ENCODE data around the gene SMCO2. TPM values are rescaled to one million over a fixed set of nuclear protein-coding genes. Genes with fewer than 3 reads are reported as not detected.

SMCO2 gene
- total and polyA plus RNA-seq, 9 of the 15 experiments (the other 6 are each of a cell fraction or from before 2014, with no cell fraction given) = not detected

- no peak for TF ChIP-seq ZBTB12 (CRISPR knock-in tag; IDR thresholded peaks at IDR 0.05)
- no peak for TF ChIP-seq GTF3C2 (IDR thresholded peaks at IDR 0.05; ENCODE audit: borderline replicate concordance, extremely low read depth, insufficient read length)
- no peak for TF ChIP-seq ZBTB5 (IDR thresholded peaks at IDR 0.05)
These were observed 21.7 kb downstream of the SMCO2 start (continued) for GRCh38 chr12:27468241-27468640.

GRCh38 chr12:27469176-27469736 is 22.7 kb downstream of the SMCO2 start:
- TF ChIP-seq HNRNPUL1 (IDR thresholded peaks at IDR 0.05; ENCODE audit: low read length) = no peak
- TF ChIP-seq TAF9B (IDR thresholded peaks at IDR 0.05; ENCODE audit: partially characterized antibody) = no peak
- TF ChIP-seq FIP1L1 (IDR thresholded peaks at IDR 0.05; ENCODE audit: low read depth, low read length, poor library complexity, severe bottlenecking) = no peak
- intact Hi-C loops (cut with micrococcal nuclease) = no loop called here

More at GRCh38 chr12:27469176-27469736, 22.7 kb downstream of the SMCO2 start:
- in situ Hi-C loops (cut with MboI) = no loop called here
- H3K4me2 ChIP-seq (ENCODE audit: insufficient read depth, low read length) = no peak overlapping the region
- H4K20me1 ChIP-seq (replicated peaks; ENCODE audit: control insufficient read depth, insufficient read depth, low read length) = no peaks in the 10 kb centered on the region
- DNase-seq (ENCODE audit: extremely low read depth in 1 of 4, low spot score in 3 of 4) = no peak
- H3K36me3 ChIP-seq (ENCODE audit: control insufficient read depth, insufficient read depth, low read length) = no peaks in the 10 kb centered on the region
- ATAC-seq = no peak
- H3K9me1 ChIP-seq (ENCODE audit: control insufficient read depth, insufficient read depth, low read length) = no peaks in the 10 kb centered on the region
- H3K27me3 ChIP-seq (ENCODE audit: control insufficient read depth in 2 of 2, insufficient read depth in 2 of 2, low read length in 2 of 2) = peaks cover 0 to under 1% of the 10 kb centered on the region in 2 experiments; a peak in 3 of 5 replicates
- ChIA-PET CTCF (ENCODE audit: low intra/inter-chr PET ratio) (no interaction called here), POLR2A (no interaction called here)
- no peak overlapping the region for H3K9ac ChIP-seq (ENCODE audit: insufficient read depth in 1 of 2, low read depth in 2 of 2, low read length in 2 of 2)
- no peak overlapping the region for H3K4me3 ChIP-seq
- 0% methylated on average over 1 of the region's 1 CpG for WGBS (ENCODE audit: insufficient coverage, low coverage, missing lambda C conversion rate)
- FAIRE-seq = no peak
- no peak overlapping the region for H3K27ac ChIP-seq (ENCODE audit: extremely low read depth, low read depth, low read length)
- no peaks in the 10 kb centered on the region for H3K79me2 ChIP-seq (ENCODE audit: control insufficient read depth, insufficient read depth, low read length)
- no peak overlapping the region for H2AFZ ChIP-seq (ENCODE audit: low read depth, low read length)
- no peaks in the 10 kb centered on the region for H3K4me1 ChIP-seq (replicated peaks in 1 of 2; ENCODE audit: control insufficient read depth in 2 of 2, insufficient read depth in 2 of 2, low read length in 2 of 2)
- no peaks in the 10 kb centered on the region for H3K9me3 ChIP-seq (replicated peaks; ENCODE audit: control insufficient read depth, insufficient read depth, low read depth, low read length)
- BruUV-seq (replicated peaks) = no TSS peak

Measured in K562 (cell line).